ACC112 (cell line): ENCODE results near the gene FAM234A.

Source experiments
- H2AFZ ChIP-seq: fragments of 200-600 bp; sonication (generic); one replicate; pipeline ENCODE4 v1.6.0; 2017; ENCODE audit warnings: antibody characterized with exemption, low read length; ENCODE audit not compliant: unreplicated experiment
- H3K27ac ChIP-seq: fragments of 200-600 bp; sonication (generic); 2 replicates; pipeline ENCODE4 v1.5.1; 2014; ENCODE audit warnings: low read depth, mild to moderate bottlenecking, antibody characterized with exemption, low read length, moderate library complexity
- H3K27me3 ChIP-seq: fragments of 200-600 bp; sonication (generic); 2 replicates; pipeline ENCODE4 v1.6.1; 2014; ENCODE audit warnings: mild to moderate bottlenecking, antibody characterized with exemption, low read length, moderate library complexity, mixed read lengths; ENCODE audit not compliant: insufficient read depth
- H3K36me3 ChIP-seq: fragments of 200-600 bp; sonication (generic); 2 replicates; pipeline ENCODE4 v1.6.1; 2016; ENCODE audit warnings: mild to moderate bottlenecking, antibody characterized with exemption, low read length, moderate library complexity, mixed read lengths; ENCODE audit not compliant: insufficient read depth
- H3K4me1 ChIP-seq: fragments of 200-600 bp; sonication (generic); one replicate; pipeline ENCODE4 v1.6.1; 2016; ENCODE audit warnings: low read length, mixed read lengths; ENCODE audit not compliant: insufficient read depth, unreplicated experiment, control insufficient read depth
- H3K4me3 ChIP-seq: fragments of 200-600 bp; sonication (generic); 2 replicates; pipeline ENCODE4 v1.5.1; 2014; ENCODE audit warnings: mild to moderate bottlenecking, low read depth, low read length
- H3K79me2 ChIP-seq: fragments of 200-600 bp; sonication (generic); one replicate; pipeline ENCODE4 v1.6.0; 2016; ENCODE audit warnings: low read length; ENCODE audit not compliant: control insufficient read depth, unreplicated experiment, insufficient read depth

Gene FAM234A, protein sequence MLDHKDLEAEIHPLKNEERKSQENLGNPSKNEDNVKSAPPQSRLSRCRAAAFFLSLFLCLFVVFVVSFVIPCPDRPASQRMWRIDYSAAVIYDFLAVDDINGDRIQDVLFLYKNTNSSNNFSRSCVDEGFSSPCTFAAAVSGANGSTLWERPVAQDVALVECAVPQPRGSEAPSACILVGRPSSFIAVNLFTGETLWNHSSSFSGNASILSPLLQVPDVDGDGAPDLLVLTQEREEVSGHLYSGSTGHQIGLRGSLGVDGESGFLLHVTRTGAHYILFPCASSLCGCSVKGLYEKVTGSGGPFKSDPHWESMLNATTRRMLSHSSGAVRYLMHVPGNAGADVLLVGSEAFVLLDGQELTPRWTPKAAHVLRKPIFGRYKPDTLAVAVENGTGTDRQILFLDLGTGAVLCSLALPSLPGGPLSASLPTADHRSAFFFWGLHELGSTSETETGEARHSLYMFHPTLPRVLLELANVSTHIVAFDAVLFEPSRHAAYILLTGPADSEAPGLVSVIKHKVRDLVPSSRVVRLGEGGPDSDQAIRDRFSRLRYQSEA

DNA sequence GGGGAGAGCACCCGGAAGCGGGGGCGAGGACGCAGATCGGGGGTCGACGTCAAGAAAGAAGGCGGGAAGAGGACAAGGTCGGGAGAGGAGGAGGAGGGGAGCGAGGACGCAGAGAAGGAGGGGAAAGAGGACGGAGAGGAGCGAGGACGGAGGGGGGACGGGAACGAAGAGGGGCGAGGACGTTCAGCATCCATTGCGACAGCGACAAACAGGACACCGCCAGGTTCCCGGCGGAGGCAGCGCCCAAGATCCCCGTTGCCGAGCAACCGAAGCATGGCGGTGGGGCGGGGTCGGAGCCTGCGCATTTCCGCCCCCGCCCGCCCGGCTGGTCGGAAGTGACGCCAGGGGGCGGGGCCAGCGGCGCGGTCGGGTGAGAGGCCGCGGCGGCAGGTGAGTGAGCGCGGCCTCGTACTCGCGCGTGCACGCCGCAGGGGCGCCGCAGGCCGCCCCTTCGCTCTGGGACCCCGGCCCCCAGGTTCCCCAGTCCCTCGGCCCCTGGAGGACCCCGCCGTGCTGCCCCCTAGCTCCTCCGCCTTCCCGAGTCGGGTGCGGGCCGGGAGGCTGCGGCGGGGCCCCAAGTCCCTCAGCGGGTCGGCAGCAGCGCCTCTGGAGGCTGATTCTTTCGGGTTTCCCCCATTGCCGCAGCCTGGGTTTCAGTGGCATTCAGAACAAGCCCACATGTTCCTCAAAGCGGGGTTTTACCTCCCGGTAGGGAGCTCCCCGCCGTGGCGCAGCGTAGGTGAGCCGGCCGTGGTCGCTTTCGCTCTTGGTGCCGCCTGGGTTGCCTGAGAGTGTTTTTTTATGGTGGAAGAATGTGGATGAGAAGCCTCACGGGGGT is at the start of gene FAM234A:
TSS of gene FAM234A (plus strand) at position 354 of the 838 bp plus-strand sequence. CDS start 19,593 bp downstream, outside the sequence.
- H3K36me3 ChIP-seq: peaks cover 4% of the 10 kb centered on the region; the same call in 1 of the 2 replicates
- no peaks in the 10 kb centered on the region for H3K4me1 ChIP-seq
- H2AFZ ChIP-seq: peak within 1 kb of the TSS; percentile 65
- H3K4me3 ChIP-seq: peak within 1 kb of the TSS; percentile 81
- H3K27me3 ChIP-seq: no peaks in the 10 kb centered on the region
- H3K79me2 ChIP-seq: peaks cover 10% of the 10 kb centered on the region
- H3K27ac ChIP-seq: peak within 1 kb of the TSS; percentile 95

DNA sequence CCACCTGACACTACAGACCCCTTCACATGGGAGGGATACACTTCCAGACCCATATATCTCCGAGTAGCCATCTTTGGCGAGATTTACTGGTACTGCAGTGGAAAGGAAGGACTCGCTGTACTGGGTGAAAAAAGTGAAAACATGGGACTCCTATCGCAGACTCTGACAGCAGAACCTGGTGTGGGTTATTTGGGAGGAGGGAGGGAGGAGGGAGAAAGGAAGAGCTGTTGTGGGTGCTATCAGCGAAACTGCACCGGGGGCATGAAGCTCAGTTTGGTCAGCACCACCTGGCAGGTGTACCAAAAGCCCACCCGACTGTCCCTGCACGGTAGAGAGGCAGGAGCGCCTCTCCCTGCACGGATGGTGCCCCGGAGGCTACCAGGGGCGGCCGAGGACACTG is 49.4 kb upstream of the FAM234A start:
- Histone ChIP-seq H3K36me3 (peaks cover 19% of the 10 kb centered on the region; the same call in 1 of the 2 replicates), H3K27me3 (no peaks in the 10 kb centered on the region), H3K79me2 (no peaks in the 10 kb centered on the region), H3K27ac (no peak overlapping the region), H3K4me3 (no peak overlapping the region), H3K4me1 (no peaks in the 10 kb centered on the region), H2AFZ (no peak overlapping the region)

DNA sequence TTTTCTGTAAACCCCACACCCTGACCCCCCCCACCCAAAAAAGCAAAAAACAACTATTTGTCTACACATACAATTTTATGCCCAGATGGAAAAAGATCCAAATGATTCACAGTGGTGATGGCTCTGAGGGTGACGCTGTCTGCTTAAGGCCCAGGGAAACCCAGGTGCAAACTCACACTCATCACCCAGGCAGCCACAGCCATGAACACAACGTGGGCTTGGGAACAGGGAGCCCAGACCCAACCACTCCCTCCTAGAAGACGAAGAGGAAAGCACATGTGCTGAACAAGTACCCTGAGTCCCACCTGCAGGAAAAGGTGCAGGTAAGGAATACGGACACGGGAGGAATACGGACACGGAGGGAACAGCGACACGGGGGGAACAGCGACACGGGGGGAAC is 48.9 kb upstream of the FAM234A start:
- no peak overlapping the region for H3K27ac ChIP-seq
- peaks cover 20% of the 10 kb centered on the region; the same call in 1 of the 2 replicates for H3K36me3 ChIP-seq
- no peaks in the 10 kb centered on the region for H3K79me2 ChIP-seq
- H3K4me1 ChIP-seq: no peaks in the 10 kb centered on the region
- no peaks in the 10 kb centered on the region for H3K27me3 ChIP-seq
- H3K4me3 ChIP-seq: no peak overlapping the region
- no peak overlapping the region for H2AFZ ChIP-seq

DNA sequence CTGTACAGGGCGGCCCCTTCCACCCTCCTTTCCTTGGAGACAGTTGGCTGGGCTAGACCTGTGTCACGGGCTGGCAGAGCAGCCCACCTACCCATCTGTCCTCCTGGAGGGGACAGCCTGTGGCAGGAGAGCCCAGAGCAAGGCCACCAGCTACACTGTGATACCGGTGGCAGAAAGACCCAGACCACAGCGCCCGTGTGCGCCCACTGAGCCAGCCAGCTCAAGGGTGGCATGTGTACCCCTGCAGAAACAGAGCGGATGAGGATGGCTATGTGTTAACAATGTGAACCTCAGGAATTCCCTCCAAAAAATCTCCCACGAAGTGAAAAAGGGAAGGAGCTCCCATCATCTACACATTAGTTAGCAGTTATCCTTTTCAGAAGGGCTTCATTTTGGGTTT is 47.3 kb upstream of the FAM234A start:
- H3K4me3 ChIP-seq: no peak overlapping the region
- H3K27me3 ChIP-seq: no peaks in the 10 kb centered on the region
- H3K4me1 ChIP-seq: no peaks in the 10 kb centered on the region
- H3K36me3 ChIP-seq: peaks cover 20% of the 10 kb centered on the region; the same call in 1 of the 2 replicates
- H2AFZ ChIP-seq: no peak overlapping the region
- H3K79me2 ChIP-seq: no peaks in the 10 kb centered on the region
- H3K27ac ChIP-seq: no peak overlapping the region

DNA sequence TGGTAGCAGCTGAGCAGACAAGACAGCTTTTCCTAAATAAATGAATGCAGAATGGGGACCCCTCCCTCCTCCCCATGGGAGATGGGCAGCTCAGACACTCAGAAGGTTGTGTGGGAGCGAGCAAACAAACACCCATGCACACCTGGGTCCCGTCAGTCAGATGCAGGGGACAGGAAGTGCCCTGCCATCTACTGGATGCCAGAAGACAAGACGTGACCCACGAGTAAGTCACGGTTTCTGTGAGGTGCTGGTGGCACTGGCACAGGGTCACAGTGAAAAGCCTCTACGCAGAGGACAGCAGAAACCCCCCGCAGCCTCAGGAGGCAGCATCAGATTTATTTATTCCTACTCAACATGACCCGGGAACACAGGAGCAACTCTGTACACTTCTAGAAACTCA is 45.9 kb upstream of the FAM234A start:
- Histone ChIP-seq H3K27me3 (no peaks in the 10 kb centered on the region), H3K4me1 (no peaks in the 10 kb centered on the region)

DNA sequence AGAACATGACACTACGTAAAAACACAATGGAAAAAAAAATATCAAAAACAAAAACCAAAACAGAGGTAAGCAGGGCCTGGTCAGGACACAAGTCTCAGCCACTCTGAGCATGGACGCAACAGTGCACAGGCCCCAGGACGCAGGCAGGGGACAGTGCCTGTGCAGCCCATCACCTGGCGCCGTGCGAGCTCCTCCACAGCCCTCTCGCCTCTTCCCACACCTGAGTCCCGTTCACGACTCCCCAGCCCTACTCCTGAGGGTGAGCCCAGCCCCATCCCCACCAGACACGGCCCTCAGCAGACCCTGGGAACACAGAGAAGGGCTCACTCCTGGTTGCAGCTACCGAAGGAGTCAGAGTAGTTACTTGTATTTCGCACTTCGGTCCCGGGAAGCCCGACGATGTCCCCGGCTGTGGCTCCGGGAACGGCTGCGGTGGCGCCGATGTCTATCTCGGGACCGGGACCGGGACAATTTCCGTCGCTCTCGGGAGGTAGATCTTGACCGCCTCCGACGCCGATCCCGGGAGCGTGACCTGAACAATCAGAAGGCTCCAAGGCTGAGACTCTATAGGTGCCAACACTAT is 44.9 kb upstream of the FAM234A start:
- peaks cover 24% of the 10 kb centered on the region; the same call in 1 of the 2 replicates for H3K36me3 ChIP-seq
- H3K4me3 ChIP-seq: no peak overlapping the region
- H3K27ac ChIP-seq: no peak overlapping the region
- H3K79me2 ChIP-seq: no peaks in the 10 kb centered on the region
- no peak overlapping the region for H2AFZ ChIP-seq
- peaks cover under 1% of the 10 kb centered on the region for H3K4me1 ChIP-seq
- no peaks in the 10 kb centered on the region for H3K27me3 ChIP-seq

More for the DNA sequence above, 45.9 kb upstream of the FAM234A start:
- Histone ChIP-seq H3K4me3 (no peak overlapping the region), H2AFZ (no peak overlapping the region), H3K27ac (no peak overlapping the region), H3K79me2 (no peaks in the 10 kb centered on the region), H3K36me3 (peaks cover 24% of the 10 kb centered on the region; the same call in 1 of the 2 replicates)

DNA sequence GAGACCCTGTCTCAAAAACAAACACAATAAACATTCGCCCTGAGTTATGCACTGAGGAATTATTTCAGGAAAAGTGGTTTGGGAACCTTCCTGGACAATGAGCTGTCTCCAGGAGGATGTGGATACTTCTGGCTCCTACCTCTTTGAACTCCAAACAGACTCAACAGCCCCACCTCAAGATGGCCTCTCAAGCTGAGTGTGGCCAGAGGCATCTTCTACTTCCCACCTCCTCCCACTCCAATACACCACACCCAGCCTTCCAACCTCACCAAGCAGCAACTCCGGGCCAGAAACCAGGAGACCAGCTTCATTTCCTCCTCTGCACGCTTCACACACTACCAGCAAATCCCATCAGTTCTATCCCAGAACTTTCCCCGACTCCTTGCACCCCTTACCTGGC is 42.8 kb upstream of the FAM234A start:
- H3K27me3 ChIP-seq: no peaks in the 10 kb centered on the region
- H3K79me2 ChIP-seq: peaks cover 2% of the 10 kb centered on the region
- no peak overlapping the region for H3K4me3 ChIP-seq
- H2AFZ ChIP-seq: no peak overlapping the region
- peaks cover 4% of the 10 kb centered on the region for H3K4me1 ChIP-seq
- H3K27ac ChIP-seq: no peak overlapping the region
- peaks cover 37% of the 10 kb centered on the region for H3K36me3 ChIP-seq

DNA sequence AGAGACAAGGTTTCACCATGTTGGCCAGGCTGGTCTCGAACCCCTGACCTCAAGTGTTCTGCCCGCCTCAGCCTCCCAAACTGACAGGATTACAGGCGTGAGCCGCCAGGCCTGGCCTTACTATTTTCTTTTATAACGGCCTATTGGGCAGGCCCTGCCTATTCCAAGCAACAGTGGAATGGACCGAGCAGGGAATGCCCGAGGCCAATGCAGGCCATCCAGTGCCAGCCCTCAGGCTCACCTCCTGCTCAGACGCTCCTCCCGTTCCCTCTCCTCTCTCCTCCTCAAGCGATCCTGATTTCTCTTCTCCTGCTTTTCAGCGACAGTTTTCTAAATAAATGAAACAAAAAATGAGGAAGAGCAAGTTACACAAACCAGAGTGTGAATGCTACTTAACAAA is 41.9 kb upstream of the FAM234A start:
- H3K79me2 ChIP-seq: peaks cover 4% of the 10 kb centered on the region

DNA sequence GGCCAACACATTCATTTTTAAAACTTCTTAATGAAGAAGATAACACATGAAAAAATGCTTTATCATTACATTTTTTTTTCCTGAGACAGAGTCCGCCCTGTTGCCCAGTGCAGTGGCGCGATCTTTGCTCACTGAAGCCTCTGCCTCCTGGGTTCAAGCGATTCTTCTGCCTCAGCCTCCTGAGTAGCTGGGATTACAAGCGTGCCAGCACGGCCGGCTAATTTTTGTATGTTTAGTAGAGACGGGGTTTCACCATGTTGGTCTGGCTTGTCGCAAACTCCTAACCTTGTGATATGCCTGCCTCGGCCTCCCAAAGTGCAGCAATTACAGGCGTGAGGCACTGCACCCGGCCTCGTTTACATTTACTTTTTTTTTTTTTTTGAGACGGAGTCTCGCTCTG is 41.2 kb upstream of the FAM234A start:
- peaks cover 41% of the 10 kb centered on the region for H3K36me3 ChIP-seq
- no peak overlapping the region for H3K4me3 ChIP-seq
- peaks cover 4% of the 10 kb centered on the region for H3K4me1 ChIP-seq
- H3K27ac ChIP-seq: no peak overlapping the region
- peaks cover 5% of the 10 kb centered on the region for H3K79me2 ChIP-seq
- no peaks in the 10 kb centered on the region for H3K27me3 ChIP-seq
- H2AFZ ChIP-seq: no peak overlapping the region

More for the DNA sequence above, 41.9 kb upstream of the FAM234A start:
- Histone ChIP-seq H3K36me3 (peaks cover 39% of the 10 kb centered on the region), H2AFZ (no peak overlapping the region), H3K4me3 (no peak overlapping the region), H3K4me1 (peaks cover 4% of the 10 kb centered on the region), H3K27me3 (no peaks in the 10 kb centered on the region), H3K27ac (no peak overlapping the region)

DNA sequence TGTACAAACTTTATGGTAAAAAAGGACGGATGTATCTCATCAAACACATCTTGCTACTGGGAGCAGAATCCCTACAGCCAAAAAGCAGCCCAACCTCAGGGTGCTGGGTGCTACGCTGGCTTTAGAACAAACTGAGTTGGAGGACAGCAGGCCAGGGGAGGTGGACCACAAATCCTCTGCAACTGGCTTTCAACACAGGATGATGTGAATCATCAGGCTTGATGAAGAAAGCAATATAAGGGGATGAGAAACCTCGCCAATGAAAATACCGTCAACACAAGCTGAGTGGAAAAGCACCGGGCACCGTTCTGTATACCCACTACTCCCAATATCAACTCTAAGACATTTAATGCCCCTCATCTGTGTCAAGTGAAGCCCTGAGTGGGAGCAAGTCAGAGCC is 40.1 kb upstream of the FAM234A start:
- Histone ChIP-seq H3K79me2 (peaks cover 5% of the 10 kb centered on the region), H3K4me3 (no peak overlapping the region), H2AFZ (no peak overlapping the region), H3K27ac (no peak overlapping the region), H3K27me3 (no peaks in the 10 kb centered on the region), H3K36me3 (peaks cover 39% of the 10 kb centered on the region), H3K4me1 (peaks cover 4% of the 10 kb centered on the region)
